GM10248 (cell line): ENCODE measurements around the gene UBE2D4.

Experiments used
- CTCF ChIA-PET: fragments of 300-600 bp; sonication (Branson Sonifier 250); formaldehyde crosslinking; extraction: SDS; loops from one replicate; lab custom pipeline; 2021; ENCODE audit warnings: antibody characterized with exemption; lab: Yijun Ruan, JAX
- POLR2A ChIA-PET: fragments of 350-650 bp; sonication (Branson Sonifier 250); formaldehyde crosslinking; extraction: SDS; loops from one replicate; lab custom pipeline; 2020; ENCODE audit warnings: antibody characterized with exemption; lab: Yijun Ruan, JAX
- DNase-seq: peaks from one replicate; pipeline ENCODE4 v3.0.0; 2012; ENCODE audit errors: extremely low spot score
- TF ChIP-seq, protein P1 (sequence below): IDR thresholded peaks from 2 replicates; pipeline ENCODE4 v1.5.1; 2012; ENCODE audit warnings: mild to moderate bottlenecking, low read depth; ENCODE audit errors: extremely low read depth, missing control alignments, control extremely low read depth

Gene UBE2D4

GRCh38 chr7:43926798-43927123 lies 525 bp downstream of the UBE2D4 start:
- POLR2A ChIA-PET = no interaction called here
- CTCF ChIA-PET = interaction anchor here (1.0 kb wide), 1 partner anchor 23 kb away, joined by 3 read pairs; no protein-coding TSS in a partner anchor
- TF ChIP-seq, protein P1, sequence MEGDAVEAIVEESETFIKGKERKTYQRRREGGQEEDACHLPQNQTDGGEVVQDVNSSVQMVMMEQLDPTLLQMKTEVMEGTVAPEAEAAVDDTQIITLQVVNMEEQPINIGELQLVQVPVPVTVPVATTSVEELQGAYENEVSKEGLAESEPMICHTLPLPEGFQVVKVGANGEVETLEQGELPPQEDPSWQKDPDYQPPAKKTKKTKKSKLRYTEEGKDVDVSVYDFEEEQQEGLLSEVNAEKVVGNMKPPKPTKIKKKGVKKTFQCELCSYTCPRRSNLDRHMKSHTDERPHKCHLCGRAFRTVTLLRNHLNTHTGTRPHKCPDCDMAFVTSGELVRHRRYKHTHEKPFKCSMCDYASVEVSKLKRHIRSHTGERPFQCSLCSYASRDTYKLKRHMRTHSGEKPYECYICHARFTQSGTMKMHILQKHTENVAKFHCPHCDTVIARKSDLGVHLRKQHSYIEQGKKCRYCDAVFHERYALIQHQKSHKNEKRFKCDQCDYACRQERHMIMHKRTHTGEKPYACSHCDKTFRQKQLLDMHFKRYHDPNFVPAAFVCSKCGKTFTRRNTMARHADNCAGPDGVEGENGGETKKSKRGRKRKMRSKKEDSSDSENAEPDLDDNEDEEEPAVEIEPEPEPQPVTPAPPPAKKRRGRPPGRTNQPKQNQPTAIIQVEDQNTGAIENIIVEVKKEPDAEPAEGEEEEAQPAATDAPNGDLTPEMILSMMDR = no peak
- no peak for DNase-seq

GRCh38 chr7:43927810-43928209 lies 1.6 kb downstream of the UBE2D4 start:
- ChIA-PET CTCF (no interaction called here), POLR2A (no interaction called here)
- DNase-seq = no peak
- TF ChIP-seq, protein P1 = no peak

DNA sequence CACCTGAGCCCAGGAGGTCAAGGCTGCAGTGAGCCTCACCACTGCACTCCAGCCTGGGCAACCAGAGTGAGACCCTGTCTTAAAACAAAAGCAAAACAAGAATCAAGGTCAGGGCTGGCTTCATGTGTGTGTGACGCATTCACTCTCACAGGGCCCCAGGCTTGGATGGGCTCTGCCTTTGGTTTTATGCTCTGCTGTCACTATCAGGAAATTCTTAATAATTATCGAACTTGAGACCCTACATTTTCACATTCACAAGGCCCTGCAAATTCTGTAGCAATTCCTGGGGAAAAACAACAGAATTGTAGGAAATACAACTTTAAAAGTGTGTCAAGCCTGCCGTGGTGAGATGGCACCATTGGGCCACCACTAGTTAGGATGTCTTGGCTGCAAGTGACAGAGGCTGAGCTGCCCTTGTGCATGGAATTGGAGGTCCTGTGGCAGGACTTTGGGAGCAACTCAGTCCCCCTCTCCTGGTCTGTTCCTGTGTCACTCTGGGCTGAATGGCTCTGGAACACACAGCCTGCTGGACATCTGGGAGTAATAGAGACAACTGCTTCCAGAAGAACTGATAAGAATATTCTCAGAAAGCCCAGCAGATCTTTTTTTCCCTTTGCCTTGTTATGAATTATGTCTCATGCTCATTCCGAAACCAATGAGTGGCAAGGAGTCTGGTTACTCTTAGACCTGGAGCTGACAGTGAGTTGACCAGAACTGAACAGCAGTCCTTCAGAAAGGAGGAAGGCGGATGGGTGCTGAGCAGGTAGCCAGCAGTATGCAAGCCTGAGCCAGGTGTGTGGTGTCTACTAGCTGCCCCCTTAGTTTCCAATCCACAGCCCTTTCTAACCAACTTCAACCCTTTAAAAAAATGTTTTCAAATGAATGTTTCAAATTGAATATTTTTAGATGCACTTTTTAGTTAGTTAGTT lies 3.6 kb downstream of the UBE2D4 start:
- CTCF ChIA-PET = interaction anchor here (0.9 kb wide), 1 partner anchor 10 kb away, joined by 3 read pairs; no protein-coding TSS in a partner anchor
- DNase-seq = no peak
- TF ChIP-seq, protein P1 = no peak
- POLR2A ChIA-PET = no interaction called here

- TF ChIP-seq, protein P1 = no peak
- ChIA-PET CTCF (no interaction called here), POLR2A (interaction anchor here (0.6 kb wide), 1 partner anchor 547 kb away, joined by 4 read pairs; no protein-coding TSS in a partner anchor)
- no peak for DNase-seq
Measured at GRCh38 chr7:43931346-43931745, 5.1 kb downstream of the UBE2D4 start.

GRCh38 chr7:43933902-43934560 lies 7.8 kb downstream of the UBE2D4 start:
- no peak for DNase-seq
- ChIA-PET CTCF (interaction anchor here (0.6 kb wide), 1 partner anchor 9 kb away, joined by 3 read pairs; no protein-coding TSS in a partner anchor), POLR2A (no interaction called here)
- TF ChIP-seq, protein P1 = no peak

- TF ChIP-seq, protein P1 = no peak
- POLR2A ChIA-PET = no interaction called here
- no peak for DNase-seq
- CTCF ChIA-PET = no interaction called here
Measured at GRCh38 chr7:43937444-43937843, 11.2 kb downstream of the UBE2D4 start.
